ENCODE results near the gene CAB39. TPM values are rescaled to one million over a fixed set of nuclear protein-coding genes. Genes with fewer than 3 reads are reported as not detected.

CAB39 gene
- total RNA-seq, 1 donor: 68.5 TPM

DNA sequence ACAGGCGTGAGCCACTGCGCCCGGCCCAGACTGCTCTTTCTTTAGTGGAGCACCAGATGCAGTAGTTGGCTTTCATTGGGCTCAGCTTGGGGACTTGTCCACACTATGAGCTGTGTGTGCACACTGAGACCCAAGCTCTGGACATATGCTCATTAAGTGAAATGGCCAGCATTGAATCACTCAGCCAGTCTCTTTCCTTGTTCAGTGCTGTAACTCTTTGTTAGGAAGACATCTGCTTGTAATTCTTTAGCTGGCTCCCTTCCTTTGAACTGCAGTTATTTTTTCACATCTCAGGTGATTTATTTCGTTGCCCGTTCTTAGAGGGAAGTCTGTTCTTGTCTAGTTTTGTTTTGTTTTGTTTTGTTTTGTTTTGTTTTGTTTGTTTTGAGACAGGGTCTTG is 70.5 kb downstream of the CAB39 start:
- no peak for TF ChIP-seq CTCF (IDR thresholded peaks at IDR 0.05; ENCODE audit: insufficient read depth, low read length)
- H3K4me3 ChIP-seq (ENCODE audit: low read depth, low read length): no peak overlapping the region
- no peak for DNase-seq (ENCODE audit: low read depth)

- no peak for DNase-seq (ENCODE audit: low read depth)
- no peak for TF ChIP-seq CTCF (IDR thresholded peaks at IDR 0.05; ENCODE audit: insufficient read depth, low read length)
- H3K4me3 ChIP-seq (ENCODE audit: low read depth, low read length): no peak overlapping the region
Observed at GRCh38 chr2:230784795-230785194, 72.2 kb downstream of the CAB39 start.

GRCh38 chr2:230785346-230785745 is 72.7 kb downstream of the CAB39 start:
- no peak for TF ChIP-seq CTCF (IDR thresholded peaks at IDR 0.05; ENCODE audit: insufficient read depth, low read length)
- DNase-seq (ENCODE audit: low read depth): no peak
- H3K4me3 ChIP-seq (ENCODE audit: low read depth, low read length): no peak overlapping the region

GRCh38 chr2:230787101-230787500 is 74.5 kb downstream of the CAB39 start:
- no peak for DNase-seq (ENCODE audit: low read depth)
- H3K4me3 ChIP-seq (ENCODE audit: low read depth, low read length): no peak overlapping the region
- no peak for TF ChIP-seq CTCF (IDR thresholded peaks at IDR 0.05; ENCODE audit: insufficient read depth, low read length)

DNA sequence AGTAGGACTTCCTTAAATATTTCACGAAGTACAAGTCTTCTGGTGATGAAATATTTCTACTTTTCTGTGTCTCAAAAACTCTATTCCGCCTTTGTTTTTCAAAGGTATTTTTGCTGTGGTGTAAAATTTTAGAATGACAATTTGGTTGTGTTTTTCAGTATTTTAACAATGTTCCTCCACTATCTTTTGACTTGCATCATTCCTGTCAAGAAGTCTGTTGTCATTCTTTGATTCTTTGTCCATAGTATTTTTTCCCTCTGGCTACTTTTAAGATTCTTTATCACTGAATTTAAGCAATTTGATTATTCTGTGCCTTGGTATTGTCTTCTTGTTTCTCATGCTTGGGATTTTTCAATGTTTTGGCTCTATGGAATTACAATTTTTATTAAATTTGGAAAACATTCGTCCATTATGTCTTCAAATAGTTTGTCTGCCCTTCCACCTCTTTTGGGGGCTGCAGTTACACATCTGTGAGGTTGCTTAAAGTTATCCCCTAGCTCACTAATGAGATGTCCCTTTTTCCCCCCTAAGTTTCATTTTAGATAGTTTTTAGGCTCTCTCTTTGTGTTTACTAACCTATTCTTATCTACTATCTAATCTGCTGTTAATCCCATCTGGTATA is 76.0 kb downstream of the CAB39 start:
- no peak for DNase-seq (ENCODE audit: low read depth)
- H3K4me3 ChIP-seq (ENCODE audit: low read depth, low read length): no peak overlapping the region
- TF ChIP-seq CTCF (IDR thresholded peaks at IDR 0.05; ENCODE audit: insufficient read depth, low read length): no peak

- no peak overlapping the region for H3K4me3 ChIP-seq (ENCODE audit: low read depth, low read length)
- TF ChIP-seq CTCF (IDR thresholded peaks at IDR 0.05; ENCODE audit: insufficient read depth, low read length): no peak
- DNase-seq (ENCODE audit: low read depth): peak; percentile 19
Observed at GRCh38 chr2:230790981-230791380, 78.3 kb downstream of the CAB39 start.
